Activated T-helper 1 cell treated with anti-CD3 and anti-CD28 coated beads, Interleukin-2, amount 50 U/mL, for 16 hours (primary cell): ENCODE measurements around the gene RCVRN.

Source experiments
- DNase-seq, 2 donors: peaks; one replicate each; pipeline ENCODE4 v3.0.0-alpha.2; 2020; ENCODE audit warnings: low read depth in 1 of 2, low spot score in 1 of 2

RCVRN gene

DNA sequence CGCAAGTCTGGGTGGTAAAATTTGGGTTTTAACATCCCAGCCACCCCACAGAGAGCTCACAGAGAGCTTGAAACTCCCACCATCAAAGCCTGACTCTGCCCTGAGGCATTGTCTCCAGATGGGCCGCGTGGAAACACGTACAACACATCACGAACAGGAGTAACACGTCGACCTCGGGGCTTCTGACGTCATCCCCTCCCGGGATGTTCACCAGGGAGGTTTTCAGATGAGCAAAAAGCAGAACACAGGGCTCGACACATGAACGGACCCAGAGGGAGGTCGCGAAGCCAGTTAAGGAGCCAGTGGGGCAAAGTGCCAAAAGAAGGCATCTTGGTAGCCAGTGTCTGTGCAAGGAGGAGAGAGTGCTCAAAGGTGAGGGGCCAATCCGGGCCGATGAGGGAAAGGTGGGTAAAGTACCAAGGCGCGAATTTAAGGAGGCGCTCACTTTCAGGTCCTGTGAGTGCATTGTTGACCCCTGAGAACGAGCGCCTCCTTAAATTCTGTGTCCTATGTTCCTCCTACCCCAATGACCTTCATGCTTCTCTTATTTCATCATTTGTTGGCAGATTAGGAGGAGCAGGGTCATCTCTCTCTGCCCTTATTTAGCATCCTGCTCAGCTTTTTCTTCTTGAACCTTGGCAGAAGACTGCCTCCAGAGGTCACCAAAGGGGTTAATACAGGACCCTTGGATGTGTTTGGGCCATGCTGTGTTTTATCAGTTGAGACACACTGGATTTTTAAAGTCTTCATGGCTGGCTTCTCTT, 5.6 kb downstream of the RCVRN start:
- DNase-seq, result no peak

- DNase-seq, result no peak
Observed at GRCh38 chr17:9898812-9899211, 6.3 kb downstream of the RCVRN start.

DNA sequence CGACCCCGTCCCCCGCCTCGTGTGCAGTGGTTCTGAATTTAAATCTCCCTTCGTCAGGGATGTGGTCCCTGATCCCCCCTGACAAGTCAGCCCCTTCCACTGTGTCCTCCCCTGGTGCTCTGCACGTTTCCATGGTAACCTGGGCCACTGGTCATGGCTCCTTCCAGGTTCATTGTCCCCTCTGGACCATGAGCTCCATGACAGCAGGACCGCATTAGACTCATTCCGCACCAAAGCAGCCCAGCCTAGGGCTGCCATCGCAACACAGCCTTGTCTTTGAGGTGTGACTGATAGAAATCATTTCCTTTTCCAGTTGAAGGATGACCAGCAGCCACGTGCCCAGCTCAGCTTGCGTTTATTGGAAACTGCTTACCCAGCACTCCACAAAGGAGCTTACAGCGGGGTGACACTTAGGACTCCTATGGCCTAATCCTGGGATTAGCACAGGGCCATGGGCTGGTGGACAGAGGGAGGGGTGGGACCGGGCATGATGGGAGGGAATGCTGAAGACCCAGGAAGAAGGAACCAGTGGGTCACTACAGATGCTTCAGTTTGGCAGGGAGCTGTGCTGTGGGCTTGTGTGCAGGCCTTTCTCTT, 7.6 kb downstream of the RCVRN start:
- DNase-seq, result no peak

DNA sequence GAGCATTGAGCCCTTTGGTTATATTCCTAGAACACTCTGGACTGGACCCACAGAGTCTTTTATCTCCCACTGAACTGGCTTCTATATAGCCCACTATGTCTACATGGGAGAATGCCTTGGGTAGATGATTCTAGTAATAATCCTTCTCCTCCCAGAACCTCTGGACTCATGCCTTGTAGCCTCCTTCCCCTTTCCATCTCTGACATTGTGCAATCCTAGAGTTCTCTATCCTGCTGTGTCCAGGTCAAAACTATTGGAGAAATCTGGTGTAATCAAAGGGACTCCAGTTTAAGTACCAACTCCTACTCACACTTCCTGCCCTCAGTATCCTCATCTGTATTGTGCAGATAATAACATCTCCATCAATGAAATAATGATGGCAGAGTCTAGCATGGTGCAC, 9.1 kb downstream of the RCVRN start:
- DNase-seq, result no peak

GRCh38 chr17:9894231-9894630, 10.8 kb downstream of the RCVRN start:
- no peak for DNase-seq

DNA sequence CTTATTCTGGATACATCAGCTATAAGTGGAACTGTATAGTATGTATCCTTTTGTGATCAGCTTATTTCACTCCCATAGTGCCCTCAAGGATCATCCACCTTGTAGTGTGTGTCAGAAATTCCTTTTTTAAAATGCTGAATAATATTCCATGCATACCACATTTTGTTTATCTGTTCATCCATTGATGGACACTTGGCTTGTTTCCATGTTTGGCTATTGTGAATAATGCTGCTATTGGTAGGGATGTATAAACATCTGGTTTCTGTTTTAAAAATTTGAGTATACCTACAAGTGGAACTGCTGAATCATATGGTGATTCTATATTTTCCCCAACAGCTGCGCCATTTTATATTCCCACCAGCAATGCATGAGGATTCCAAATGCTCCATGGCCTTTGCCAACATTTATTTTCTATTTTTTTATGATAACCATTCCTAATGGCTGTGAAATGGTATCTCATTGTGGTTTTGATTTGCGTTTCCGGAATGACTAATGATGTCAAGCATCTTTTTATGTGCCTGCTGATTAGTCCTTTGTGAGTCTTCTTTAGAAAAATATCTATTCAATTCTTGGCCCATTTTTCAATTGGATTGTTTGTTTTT, 11.6 kb downstream of the RCVRN start:
- DNase-seq, result no peak

GRCh38 chr17:9890124-9890523, 14.9 kb downstream of the RCVRN start:
- no peak for DNase-seq

- no peak for DNase-seq
Observed at GRCh38 chr17:9887508-9887907, 17.6 kb downstream of the RCVRN start.

DNA sequence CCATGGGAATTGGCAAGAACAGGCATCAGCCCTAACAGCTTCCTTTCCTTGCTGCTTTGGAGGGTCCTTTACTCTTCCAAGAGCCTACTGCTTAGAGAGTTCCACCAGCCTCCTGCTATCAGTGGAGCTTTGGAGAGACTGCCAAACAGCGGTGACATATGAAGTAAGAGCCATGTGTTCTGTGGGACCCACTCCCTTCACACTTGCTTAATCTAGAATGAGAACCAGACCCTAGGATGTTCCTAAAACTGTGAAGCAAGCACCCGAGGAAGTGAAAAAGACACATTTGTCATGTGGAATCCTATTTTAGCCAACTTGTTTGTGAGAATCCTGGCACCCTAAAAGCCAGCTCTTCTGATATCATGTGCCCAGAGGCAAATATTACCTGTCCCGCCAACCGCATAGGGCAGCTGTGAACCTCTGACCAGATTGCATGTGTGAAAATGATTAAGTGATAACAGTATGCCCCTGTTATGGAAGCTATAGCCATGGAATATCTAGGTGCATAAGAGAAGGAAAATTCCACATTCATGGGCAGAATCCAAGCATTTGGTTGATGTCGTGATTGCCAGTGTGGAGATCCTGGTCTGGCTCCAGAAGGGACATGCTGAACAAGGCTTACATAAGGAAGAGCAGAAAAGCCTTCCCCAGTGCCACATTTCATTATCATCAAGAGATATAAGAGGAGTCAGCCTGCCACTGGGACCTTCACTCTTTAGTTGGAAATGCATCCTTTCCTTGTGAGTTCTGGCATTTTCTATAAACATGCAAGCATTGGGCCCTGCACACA, 18.7 kb downstream of the RCVRN start:
- DNase-seq, result no peak

DNA sequence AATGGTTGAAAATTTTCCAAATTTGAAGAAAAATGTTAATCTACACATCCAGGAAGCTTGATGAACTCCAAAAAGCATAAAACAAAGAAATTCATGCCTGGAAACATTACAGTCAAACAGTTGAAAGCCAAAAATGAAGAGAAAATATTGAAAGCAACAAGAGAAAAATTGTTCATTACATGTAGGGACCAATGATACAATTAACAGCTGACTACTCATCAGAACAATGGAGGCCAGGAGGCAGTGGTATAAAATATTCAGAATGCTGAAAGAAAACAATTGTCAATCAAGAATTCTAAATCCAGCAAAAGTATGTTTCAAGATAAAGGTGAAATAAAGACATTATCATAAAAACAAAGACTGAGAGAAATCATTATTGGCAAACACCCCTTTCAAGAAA, 21.6 kb downstream of the RCVRN start:
- DNase-seq, result no peak

DNA sequence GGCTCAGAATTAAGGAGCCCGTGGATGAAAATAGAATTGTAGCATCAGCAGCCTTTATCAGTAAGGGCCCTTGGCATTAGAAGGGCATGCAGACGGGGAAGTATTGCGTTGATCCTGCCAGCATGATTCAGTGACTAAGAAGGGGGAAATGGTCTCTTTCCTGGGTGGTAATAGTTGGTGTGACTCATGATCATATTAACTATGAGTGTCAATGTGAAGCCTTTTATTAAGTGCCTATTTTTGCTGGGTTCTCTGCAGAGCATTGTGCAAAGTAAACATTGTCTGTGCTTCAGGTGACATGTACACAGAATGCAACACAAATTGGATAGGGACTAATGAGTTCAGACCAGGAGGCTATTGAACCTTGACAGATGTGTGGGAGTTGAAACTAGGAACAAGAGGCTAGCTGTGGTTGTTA, 24.5 kb downstream of the RCVRN start:
- no peak for DNase-seq

- DNase-seq, result no peak
Observed at GRCh38 chr17:9878786-9879525, 26.1 kb downstream of the RCVRN start.

DNA sequence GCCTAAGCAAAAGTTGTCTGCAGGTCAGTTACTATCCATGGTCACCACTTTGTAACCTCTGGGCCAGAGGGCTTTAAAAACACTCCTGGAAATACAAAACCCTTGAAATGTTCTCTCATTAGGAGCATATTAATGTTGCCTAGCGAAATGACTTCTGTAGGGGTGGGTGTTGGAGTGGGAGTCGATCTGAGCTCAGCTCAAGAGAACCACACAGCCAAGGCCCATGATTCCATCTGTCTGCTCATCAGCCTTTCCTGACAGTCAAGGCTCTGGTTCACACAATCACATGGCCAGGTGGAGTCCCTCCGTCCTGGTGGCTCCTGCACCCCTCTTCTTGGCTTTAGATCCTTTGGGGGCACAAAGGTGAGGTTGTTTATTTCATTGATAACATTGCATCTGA, 26.7 kb downstream of the RCVRN start:
- no peak for DNase-seq

GRCh38 chr17:9875441-9875840, 29.6 kb downstream of the RCVRN start:
- DNase-seq, result no peak

GRCh38 chr17:9874722-9875121, 30.3 kb downstream of the RCVRN start:
- DNase-seq, result no peak

DNA sequence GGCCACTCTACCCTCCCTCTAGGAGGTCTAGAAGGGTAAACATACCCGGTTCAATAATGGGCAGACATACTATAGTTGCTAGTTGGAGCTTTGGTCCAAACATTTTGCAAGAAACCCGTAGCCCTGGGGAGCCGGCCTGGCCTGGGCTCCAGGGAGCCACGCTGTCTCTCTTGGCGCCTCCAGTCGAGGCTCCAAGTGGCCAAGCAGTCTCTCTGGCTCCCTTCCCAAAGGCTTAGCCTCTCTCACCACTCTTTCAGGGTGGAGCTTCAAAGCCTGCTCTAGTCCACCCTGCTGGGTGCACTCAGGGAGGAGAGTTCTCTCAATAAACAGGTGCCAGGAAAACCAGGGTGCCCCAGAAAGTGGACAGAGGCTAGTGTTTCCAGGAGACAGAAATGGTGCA, 32.2 kb downstream of the RCVRN start:
- DNase-seq, result no peak

DNA sequence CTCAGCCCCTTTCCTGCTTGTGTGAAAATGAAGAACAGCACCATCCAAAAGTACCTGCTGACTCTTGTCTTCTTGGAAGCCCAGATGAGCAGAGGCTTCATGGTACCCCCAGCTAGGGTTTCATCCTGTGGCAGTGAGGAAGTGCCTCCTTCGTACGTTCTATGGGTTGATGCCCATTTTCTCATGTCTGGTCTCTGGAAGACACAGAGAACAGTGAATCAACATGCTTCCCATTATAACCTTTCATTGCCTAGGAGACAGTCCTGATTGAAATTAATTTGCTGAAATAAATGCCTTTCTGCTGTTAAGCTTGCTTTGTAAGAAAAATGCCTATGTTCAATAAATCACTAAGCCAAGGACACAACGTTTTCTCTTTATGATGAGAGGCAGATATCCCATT, 36.5 kb downstream of the RCVRN start:
- no peak for DNase-seq

DNA sequence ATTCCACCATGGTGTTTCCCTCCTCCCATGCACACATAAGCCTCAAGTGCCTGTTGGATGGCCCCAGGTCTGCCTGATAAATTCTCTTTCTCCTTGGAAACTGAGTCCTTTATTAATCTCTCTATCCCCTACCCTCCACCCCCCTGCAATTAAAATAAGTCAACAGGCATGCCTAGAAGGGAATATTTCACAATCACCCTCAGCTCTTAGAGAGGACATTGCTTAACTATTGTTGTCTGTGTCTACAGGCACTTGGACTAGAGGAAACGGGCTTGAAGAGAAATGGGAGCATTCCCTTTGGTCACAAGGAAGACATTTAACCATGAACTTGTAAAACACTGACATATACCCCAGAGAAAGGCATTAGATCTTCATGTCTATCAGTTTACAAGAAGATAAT, 39.5 kb downstream of the RCVRN start:
- no peak for DNase-seq

DNA sequence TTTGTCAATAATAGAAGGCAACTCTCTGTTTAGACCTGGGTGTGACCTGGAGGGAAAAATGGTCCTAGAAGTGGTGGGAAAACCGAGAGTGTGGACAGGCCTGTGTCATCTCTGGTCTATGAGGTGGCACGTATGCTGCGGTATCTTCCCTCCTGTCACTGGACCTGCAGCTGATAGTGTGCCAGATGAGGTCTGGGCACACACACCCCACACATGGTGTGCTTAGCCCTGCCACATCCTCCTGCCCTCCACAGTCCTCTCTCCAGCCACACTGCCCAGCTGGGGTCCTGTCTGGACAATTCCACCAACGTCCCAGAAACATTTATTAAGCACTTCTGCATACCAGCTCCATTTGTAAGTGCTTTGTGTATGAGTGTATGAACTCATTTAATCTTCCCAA, 42.1 kb downstream of the RCVRN start:
- DNase-seq, result no peak

GRCh38 chr17:9862220-9862619, 42.9 kb downstream of the RCVRN start:
- DNase-seq, result no peak

DNA sequence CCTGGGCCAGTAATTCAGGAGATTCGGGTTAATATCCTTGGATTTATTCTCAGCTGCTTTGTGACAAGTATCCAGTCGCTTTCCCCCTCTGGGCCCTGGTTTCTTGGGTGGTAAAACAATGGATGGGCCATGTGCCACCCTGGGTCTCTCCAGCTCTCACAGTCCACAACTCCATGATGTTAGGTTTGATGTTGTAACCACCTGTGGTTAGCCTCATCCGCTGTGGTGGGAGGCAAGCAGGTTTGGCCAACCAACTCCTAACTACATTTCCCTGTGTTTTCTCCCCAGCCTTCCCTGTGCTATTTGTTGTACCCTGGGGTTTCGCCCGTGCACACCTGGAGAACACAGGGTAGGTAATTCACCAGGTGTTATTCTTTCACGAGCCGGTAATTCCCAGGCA, 44.2 kb downstream of the RCVRN start:
- DNase-seq, result no peak
